ENCODE data around the gene CD96.

DNA sequence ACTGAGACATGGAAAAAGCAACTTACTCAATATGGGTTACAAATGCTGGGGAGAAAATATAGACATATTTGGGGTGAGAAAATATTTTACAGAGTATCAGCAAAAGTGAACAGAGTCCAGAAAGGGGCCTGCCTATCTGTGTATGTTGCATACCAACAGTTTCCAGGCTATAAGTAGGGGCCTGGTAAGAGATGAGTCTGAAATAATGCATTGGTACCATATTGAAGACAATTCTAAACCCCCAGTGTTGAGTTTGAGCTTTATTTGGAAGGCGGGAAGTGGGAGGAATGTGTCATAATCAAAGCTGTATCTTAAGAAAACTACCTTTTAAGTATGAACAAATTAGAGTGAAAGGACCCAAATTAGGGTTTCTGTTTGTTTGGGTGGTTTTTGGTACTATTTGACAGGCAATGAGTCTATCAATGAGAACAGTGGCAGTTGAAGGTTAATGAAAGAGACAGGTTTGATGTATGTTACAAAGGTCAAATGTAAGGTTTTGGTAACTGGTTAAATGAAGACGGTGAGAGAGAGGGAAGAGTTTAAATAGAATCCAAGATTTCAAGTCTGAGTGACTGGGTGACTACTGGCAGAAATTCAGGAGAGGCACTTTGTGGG lies 159.4 kb downstream of the CD96 start:
- TF ChIP-seq, protein P1, sequence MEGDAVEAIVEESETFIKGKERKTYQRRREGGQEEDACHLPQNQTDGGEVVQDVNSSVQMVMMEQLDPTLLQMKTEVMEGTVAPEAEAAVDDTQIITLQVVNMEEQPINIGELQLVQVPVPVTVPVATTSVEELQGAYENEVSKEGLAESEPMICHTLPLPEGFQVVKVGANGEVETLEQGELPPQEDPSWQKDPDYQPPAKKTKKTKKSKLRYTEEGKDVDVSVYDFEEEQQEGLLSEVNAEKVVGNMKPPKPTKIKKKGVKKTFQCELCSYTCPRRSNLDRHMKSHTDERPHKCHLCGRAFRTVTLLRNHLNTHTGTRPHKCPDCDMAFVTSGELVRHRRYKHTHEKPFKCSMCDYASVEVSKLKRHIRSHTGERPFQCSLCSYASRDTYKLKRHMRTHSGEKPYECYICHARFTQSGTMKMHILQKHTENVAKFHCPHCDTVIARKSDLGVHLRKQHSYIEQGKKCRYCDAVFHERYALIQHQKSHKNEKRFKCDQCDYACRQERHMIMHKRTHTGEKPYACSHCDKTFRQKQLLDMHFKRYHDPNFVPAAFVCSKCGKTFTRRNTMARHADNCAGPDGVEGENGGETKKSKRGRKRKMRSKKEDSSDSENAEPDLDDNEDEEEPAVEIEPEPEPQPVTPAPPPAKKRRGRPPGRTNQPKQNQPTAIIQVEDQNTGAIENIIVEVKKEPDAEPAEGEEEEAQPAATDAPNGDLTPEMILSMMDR (IDR thresholded peaks at IDR 0.05): no peak
- no peak for TF ChIP-seq ZFX (IDR thresholded peaks at IDR 0.05; ENCODE audit: borderline replicate concordance)

Data from 22Rv1 (cell line).